GM19438 (cell line): ENCODE data around the gene CCR5AS.

ENCODE experiments used
- ATAC-seq: cut with Tn5 transposase; IDR thresholded peaks from one replicate; pipeline ENCODE4 v1.9.1; 2021; ENCODE audit warnings: low read depth; ENCODE audit not compliant: unreplicated experiment

The CCR5AS gene

GRCh38 chr3:46383211-46383950 lies 23.5 kb downstream of the CCR5AS start:
- no peak for ATAC-seq

GRCh38 chr3:46381625-46382024 lies 25.2 kb downstream of the CCR5AS start:
- ATAC-seq = no peak

GRCh38 chr3:46380471-46381221 lies 26.2 kb downstream of the CCR5AS start:
- no peak for ATAC-seq

GRCh38 chr3:46378426-46378942 lies 28.4 kb downstream of the CCR5AS start:
- ATAC-seq = no peak

- ATAC-seq = no peak
Measured at GRCh38 chr3:46375814-46376213, 31.1 kb downstream of the CCR5AS start.

GRCh38 chr3:46375218-46375617 lies 31.6 kb downstream of the CCR5AS start:
- ATAC-seq = no peak

- no peak for ATAC-seq
Measured at GRCh38 chr3:46374755-46375154, 32.1 kb downstream of the CCR5AS start.

GRCh38 chr3:46372492-46373359 lies 34.1 kb downstream of the CCR5AS start:
- ATAC-seq = no peak

GRCh38 chr3:46371519-46372340 lies 35.1 kb downstream of the CCR5AS start:
- ATAC-seq = no peak

GRCh38 chr3:46370839-46371518 lies 35.9 kb downstream of the CCR5AS start, which contains the start of gene CCR5:
Gene CCR5 (plus strand): TSS chr3:46370946. CDS start chr3:46372903, 1,957 bp downstream.
- ATAC-seq = no peak

GRCh38 chr3:46369675-46370132 lies 37.2 kb downstream of the CCR5AS start:
- no peak for ATAC-seq

GRCh38 chr3:46369151-46369550 lies 37.7 kb downstream of the CCR5AS start:
- no peak for ATAC-seq

- ATAC-seq = no peak
Measured at GRCh38 chr3:46368569-46368968, 38.3 kb downstream of the CCR5AS start.

- no peak for ATAC-seq
Measured at GRCh38 chr3:46367811-46368210, 39.1 kb downstream of the CCR5AS start.

- no peak for ATAC-seq
Measured at GRCh38 chr3:46365737-46366524, 40.9 kb downstream of the CCR5AS start.

GRCh38 chr3:46365041-46365440 lies 41.8 kb downstream of the CCR5AS start:
- ATAC-seq = no peak

GRCh38 chr3:46361408-46362283 lies 45.2 kb downstream of the CCR5AS start:
- ATAC-seq = no peak
